ENCODE results near the gene JPH2.
"Not testable (repeated sequence)": the region's sequence is repeated elsewhere in the genome, so short reads cannot be mapped to it uniquely, and the experiment has no call there.

JPH2 gene

GRCh38 chr20:44138867-44139266, 48.1 kb downstream of the JPH2 start:
- no peak overlapping the region for H3K4me3 ChIP-seq (ENCODE audit: low read length)
- no peaks in the 10 kb centered on the region for H3K27me3 ChIP-seq (ENCODE audit: control insufficient read depth, insufficient read depth, low read length)
- no peaks in the 10 kb centered on the region for H3K4me1 ChIP-seq (ENCODE audit: control insufficient read depth, insufficient read depth, low read length)
- H3K9ac ChIP-seq (ENCODE audit: low read length) = no peak overlapping the region
- H3K36me3 ChIP-seq (ENCODE audit: control insufficient read depth, insufficient read depth, low read length) = no peaks in the 10 kb centered on the region
- no peaks in the 10 kb centered on the region for H3K9me3 ChIP-seq (ENCODE audit: control insufficient read depth, low read length)

GRCh38 chr20:44137266-44137801, 49.7 kb downstream of the JPH2 start:
- no peaks in the 10 kb centered on the region for H3K4me1 ChIP-seq (ENCODE audit: control insufficient read depth, insufficient read depth, low read length)

GRCh38 chr20:44136579-44137265, 50.3 kb downstream of the JPH2 start:
- H3K27me3 ChIP-seq (ENCODE audit: control insufficient read depth, insufficient read depth, low read length) = no peaks in the 10 kb centered on the region
- no peak overlapping the region for H3K9ac ChIP-seq (ENCODE audit: low read length)
- no peak overlapping the region for H3K4me3 ChIP-seq (ENCODE audit: low read length)
- H3K36me3 ChIP-seq (ENCODE audit: control insufficient read depth, insufficient read depth, low read length) = no peaks in the 10 kb centered on the region
- no peaks in the 10 kb centered on the region for H3K4me1 ChIP-seq (ENCODE audit: control insufficient read depth, insufficient read depth, low read length)
- H3K9me3 ChIP-seq (ENCODE audit: control insufficient read depth, low read length) = no peaks in the 10 kb centered on the region

More at GRCh38 chr20:44137266-44137801, 49.7 kb downstream of the JPH2 start:
- Histone ChIP-seq H3K27me3 (ENCODE audit: control insufficient read depth, insufficient read depth, low read length) (no peaks in the 10 kb centered on the region), H3K9ac (ENCODE audit: low read length) (no peak overlapping the region), H3K36me3 (ENCODE audit: control insufficient read depth, insufficient read depth, low read length) (no peaks in the 10 kb centered on the region), H3K9me3 (ENCODE audit: control insufficient read depth, low read length) (no peaks in the 10 kb centered on the region), H3K4me3 (ENCODE audit: low read length) (no peak overlapping the region)

GRCh38 chr20:44135417-44136204, 51.4 kb downstream of the JPH2 start:
- H3K27me3 ChIP-seq (ENCODE audit: control insufficient read depth, insufficient read depth, low read length) = no peaks in the 10 kb centered on the region
- no peaks in the 10 kb centered on the region for H3K36me3 ChIP-seq (ENCODE audit: control insufficient read depth, insufficient read depth, low read length)
- H3K9ac ChIP-seq (ENCODE audit: low read length) = no peak overlapping the region
- no peaks in the 10 kb centered on the region for H3K9me3 ChIP-seq (ENCODE audit: control insufficient read depth, low read length)
- no peaks in the 10 kb centered on the region for H3K4me1 ChIP-seq (ENCODE audit: control insufficient read depth, insufficient read depth, low read length)
- H3K4me3 ChIP-seq (ENCODE audit: low read length) = no peak overlapping the region

GRCh38 chr20:44135012-44135412, 52.0 kb downstream of the JPH2 start:
- Histone ChIP-seq H3K4me3 (ENCODE audit: low read length) (no peak overlapping the region), H3K9ac (ENCODE audit: low read length) (no peak overlapping the region), H3K4me1 (ENCODE audit: control insufficient read depth, insufficient read depth, low read length) (no peaks in the 10 kb centered on the region), H3K27me3 (ENCODE audit: control insufficient read depth, insufficient read depth, low read length) (no peaks in the 10 kb centered on the region), H3K9me3 (ENCODE audit: control insufficient read depth, low read length) (no peaks in the 10 kb centered on the region), H3K36me3 (ENCODE audit: control insufficient read depth, insufficient read depth, low read length) (no peaks in the 10 kb centered on the region)

- no peaks in the 10 kb centered on the region for H3K4me1 ChIP-seq (ENCODE audit: control insufficient read depth, insufficient read depth, low read length)
- no peak overlapping the region for H3K4me3 ChIP-seq (ENCODE audit: low read length)
- H3K9ac ChIP-seq (ENCODE audit: low read length) = no peak overlapping the region
- H3K27me3 ChIP-seq (ENCODE audit: control insufficient read depth, insufficient read depth, low read length) = no peaks in the 10 kb centered on the region
- H3K36me3 ChIP-seq (ENCODE audit: control insufficient read depth, insufficient read depth, low read length) = no peaks in the 10 kb centered on the region
- H3K9me3 ChIP-seq (ENCODE audit: control insufficient read depth, low read length) = no peaks in the 10 kb centered on the region
Measured at GRCh38 chr20:44133424-44133823, 53.6 kb downstream of the JPH2 start.

GRCh38 chr20:44131704-44132103, 55.3 kb downstream of the JPH2 start:
- H3K9me3 ChIP-seq (ENCODE audit: control insufficient read depth, low read length) = no peaks in the 10 kb centered on the region
- H3K4me1 ChIP-seq (ENCODE audit: control insufficient read depth, insufficient read depth, low read length) = no peaks in the 10 kb centered on the region
- no peak overlapping the region for H3K4me3 ChIP-seq (ENCODE audit: low read length)
- no peaks in the 10 kb centered on the region for H3K36me3 ChIP-seq (ENCODE audit: control insufficient read depth, insufficient read depth, low read length)
- H3K27me3 ChIP-seq (ENCODE audit: control insufficient read depth, insufficient read depth, low read length) = no peaks in the 10 kb centered on the region
- no peak overlapping the region for H3K9ac ChIP-seq (ENCODE audit: low read length)

- no peak overlapping the region for H3K9ac ChIP-seq (ENCODE audit: low read length)
Measured at GRCh38 chr20:44129911-44130718, 56.9 kb downstream of the JPH2 start.

GRCh38 chr20:44129300-44129699, 57.7 kb downstream of the JPH2 start:
- not testable (repeated sequence) for H3K4me1 ChIP-seq (ENCODE audit: control insufficient read depth, insufficient read depth, low read length); H3K9me3 ChIP-seq (ENCODE audit: control insufficient read depth, low read length); H3K4me3 ChIP-seq (ENCODE audit: low read length); H3K27me3 ChIP-seq (ENCODE audit: control insufficient read depth, insufficient read depth, low read length); H3K36me3 ChIP-seq (ENCODE audit: control insufficient read depth, insufficient read depth, low read length); H3K9ac ChIP-seq (ENCODE audit: low read length)

More at GRCh38 chr20:44129911-44130718, 56.9 kb downstream of the JPH2 start:
- Histone ChIP-seq H3K36me3 (ENCODE audit: control insufficient read depth, insufficient read depth, low read length) (no peaks in the 10 kb centered on the region), H3K4me1 (ENCODE audit: control insufficient read depth, insufficient read depth, low read length) (no peaks in the 10 kb centered on the region), H3K4me3 (ENCODE audit: low read length) (no peak overlapping the region), H3K9me3 (ENCODE audit: control insufficient read depth, low read length) (no peaks in the 10 kb centered on the region), H3K27me3 (ENCODE audit: control insufficient read depth, insufficient read depth, low read length) (no peaks in the 10 kb centered on the region)

- Histone ChIP-seq H3K4me1 (ENCODE audit: control insufficient read depth, insufficient read depth, low read length) (no peaks in the 10 kb centered on the region), H3K36me3 (ENCODE audit: control insufficient read depth, insufficient read depth, low read length) (no peaks in the 10 kb centered on the region)
Measured at GRCh38 chr20:44126445-44126844, 60.5 kb downstream of the JPH2 start.

GRCh38 chr20:44125332-44126127, 61.5 kb downstream of the JPH2 start:
- H3K4me1 ChIP-seq (ENCODE audit: control insufficient read depth, insufficient read depth, low read length) = no peaks in the 10 kb centered on the region
- H3K27me3 ChIP-seq (ENCODE audit: control insufficient read depth, insufficient read depth, low read length) = peaks cover 4% of the 10 kb centered on the region
- H3K4me3 ChIP-seq (ENCODE audit: low read length) = no peak overlapping the region
- H3K36me3 ChIP-seq (ENCODE audit: control insufficient read depth, insufficient read depth, low read length) = no peaks in the 10 kb centered on the region
- no peaks in the 10 kb centered on the region for H3K9me3 ChIP-seq (ENCODE audit: control insufficient read depth, low read length)
- H3K9ac ChIP-seq (ENCODE audit: low read length) = no peak overlapping the region

More at GRCh38 chr20:44126445-44126844, 60.5 kb downstream of the JPH2 start:
- no peaks in the 10 kb centered on the region for H3K9me3 ChIP-seq (ENCODE audit: control insufficient read depth, low read length)
- H3K27me3 ChIP-seq (ENCODE audit: control insufficient read depth, insufficient read depth, low read length) = peaks cover 4% of the 10 kb centered on the region
- no peak overlapping the region for H3K4me3 ChIP-seq (ENCODE audit: low read length)
- H3K9ac ChIP-seq (ENCODE audit: low read length) = no peak overlapping the region

Measured in mucosa of stomach (tissue), 1 donor.